HG03045 (cell line): ENCODE measurements around the gene GPR101.
A peak's percentile ranks its signal among the peaks of the same experiment; 100 is the strongest.

Source experiments
- ATAC-seq: cut with Tn5 transposase; IDR thresholded peaks from one replicate; pipeline ENCODE4 v1.9.1; 2021; ENCODE audit warnings: mild to moderate bottlenecking, moderate library complexity; ENCODE audit not compliant: unreplicated experiment

GPR101 gene, protein sequence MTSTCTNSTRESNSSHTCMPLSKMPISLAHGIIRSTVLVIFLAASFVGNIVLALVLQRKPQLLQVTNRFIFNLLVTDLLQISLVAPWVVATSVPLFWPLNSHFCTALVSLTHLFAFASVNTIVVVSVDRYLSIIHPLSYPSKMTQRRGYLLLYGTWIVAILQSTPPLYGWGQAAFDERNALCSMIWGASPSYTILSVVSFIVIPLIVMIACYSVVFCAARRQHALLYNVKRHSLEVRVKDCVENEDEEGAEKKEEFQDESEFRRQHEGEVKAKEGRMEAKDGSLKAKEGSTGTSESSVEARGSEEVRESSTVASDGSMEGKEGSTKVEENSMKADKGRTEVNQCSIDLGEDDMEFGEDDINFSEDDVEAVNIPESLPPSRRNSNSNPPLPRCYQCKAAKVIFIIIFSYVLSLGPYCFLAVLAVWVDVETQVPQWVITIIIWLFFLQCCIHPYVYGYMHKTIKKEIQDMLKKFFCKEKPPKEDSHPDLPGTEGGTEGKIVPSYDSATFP

DNA sequence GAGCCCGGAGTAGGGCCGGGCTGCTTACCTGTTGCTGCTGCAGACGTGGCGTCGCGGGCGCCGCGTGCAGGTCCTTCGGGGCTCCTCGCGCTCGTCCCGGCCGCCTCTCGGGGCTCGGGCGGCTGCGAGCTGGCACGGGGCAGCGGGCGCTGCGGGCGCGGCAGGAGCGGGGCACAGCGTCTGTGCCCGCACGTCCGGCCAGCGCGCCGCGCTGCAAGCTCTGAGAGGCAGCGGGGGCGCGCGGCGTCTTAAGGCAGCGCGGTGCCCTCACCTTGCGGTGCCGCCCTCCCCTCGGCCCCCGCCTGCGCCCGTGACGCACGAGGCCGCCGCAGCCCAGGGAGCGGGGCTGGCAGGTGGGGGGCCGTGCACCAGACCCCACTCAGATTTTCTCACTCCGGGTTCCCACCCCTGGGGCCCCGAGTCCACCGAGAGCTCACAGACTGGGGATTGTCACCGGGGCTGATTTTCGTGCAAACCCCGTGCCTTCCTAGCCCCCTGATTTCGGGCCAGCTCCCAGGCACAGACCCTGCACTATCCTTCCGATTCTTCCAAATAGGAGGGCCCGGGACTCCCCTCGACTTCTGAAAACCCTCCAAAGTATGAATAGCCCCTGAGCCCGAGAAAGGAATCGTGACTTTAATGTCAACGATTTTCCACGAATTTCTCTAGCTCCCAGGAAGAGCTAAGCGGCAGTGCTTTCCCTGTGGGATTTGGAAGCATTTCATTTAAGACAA is at the start of gene GPR101:
TSS of gene GPR101 (minus strand) at position 222 of the 734 bp plus-strand sequence. CDS start 2,321 bp downstream, outside the sequence.
- ATAC-seq = no peak

DNA sequence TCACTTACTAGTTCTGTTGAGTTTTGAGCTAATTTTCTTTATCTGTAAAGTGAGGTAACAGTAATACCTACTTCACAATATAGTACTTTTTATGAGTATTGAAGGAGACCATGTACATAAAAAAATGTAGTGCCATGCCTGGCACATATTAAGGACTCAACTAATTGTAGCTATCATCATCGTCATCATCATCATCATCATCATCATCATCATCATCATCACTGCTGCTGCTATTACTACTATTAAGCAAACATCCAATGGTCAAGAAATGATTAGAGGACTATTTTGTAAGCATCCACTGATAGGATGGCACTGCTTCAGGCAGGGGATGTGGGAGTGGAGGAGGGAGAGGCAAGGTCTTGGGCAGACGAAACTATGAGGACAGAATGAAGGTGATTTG is 47.4 kb upstream of the GPR101 start:
- ATAC-seq = no peak

DNA sequence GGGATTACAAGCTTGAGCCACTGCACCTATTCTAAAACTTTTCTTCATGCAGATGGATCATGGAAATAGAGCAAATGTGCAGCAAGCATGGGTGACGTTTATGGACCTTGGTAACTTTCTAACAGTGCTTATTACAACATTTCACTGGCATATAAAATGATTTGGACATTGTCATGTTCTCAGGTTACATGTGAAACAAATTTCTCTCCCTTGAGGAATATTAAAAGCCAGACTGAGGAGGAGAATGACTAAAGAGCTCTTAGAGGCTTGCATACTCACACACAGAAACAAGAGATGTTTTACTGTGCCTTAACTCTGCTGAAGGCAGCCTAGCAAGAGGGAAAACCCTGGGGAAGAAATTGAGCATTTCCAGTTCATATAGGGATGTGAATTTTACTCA is 38.6 kb upstream of the GPR101 start:
- ATAC-seq = no peak

DNA sequence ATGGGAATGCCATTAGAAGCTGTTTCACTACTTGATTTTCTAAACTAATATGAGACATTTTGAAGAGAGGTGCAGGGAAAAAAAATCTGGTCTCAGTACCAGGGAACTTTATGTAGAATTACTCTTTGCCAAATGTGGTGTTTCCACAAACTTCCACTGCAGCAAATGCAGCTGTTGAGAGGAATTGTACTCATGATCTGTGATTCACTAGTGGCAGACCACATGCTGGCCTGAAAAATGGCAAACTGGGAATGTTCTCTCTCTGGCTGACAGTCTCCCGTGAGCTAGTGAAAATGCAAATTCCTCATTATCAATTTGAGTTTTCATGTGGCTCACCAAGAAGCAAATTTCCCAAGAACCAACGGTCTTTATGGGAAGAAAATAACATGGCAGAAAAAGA is 37.8 kb upstream of the GPR101 start:
- ATAC-seq = no peak

DNA sequence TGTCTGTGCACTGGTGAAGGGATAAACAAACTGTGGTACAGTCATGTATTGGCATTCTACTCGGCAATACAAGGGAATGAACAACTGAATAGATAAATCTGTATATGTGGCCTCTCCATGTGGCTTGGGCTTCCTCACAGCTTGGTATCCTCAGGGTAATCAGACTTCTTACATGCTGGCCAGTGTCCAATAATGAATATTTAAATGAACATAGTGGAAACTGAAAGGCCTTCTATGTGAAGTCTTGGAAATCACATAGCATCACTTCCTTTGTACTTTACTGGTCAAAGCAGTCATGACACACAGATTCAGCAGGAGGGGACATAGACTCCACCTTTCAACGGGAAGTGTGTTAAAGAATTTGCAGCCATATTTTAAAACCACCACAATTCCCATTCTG is 33.4 kb upstream of the GPR101 start:
- ATAC-seq = no peak

DNA sequence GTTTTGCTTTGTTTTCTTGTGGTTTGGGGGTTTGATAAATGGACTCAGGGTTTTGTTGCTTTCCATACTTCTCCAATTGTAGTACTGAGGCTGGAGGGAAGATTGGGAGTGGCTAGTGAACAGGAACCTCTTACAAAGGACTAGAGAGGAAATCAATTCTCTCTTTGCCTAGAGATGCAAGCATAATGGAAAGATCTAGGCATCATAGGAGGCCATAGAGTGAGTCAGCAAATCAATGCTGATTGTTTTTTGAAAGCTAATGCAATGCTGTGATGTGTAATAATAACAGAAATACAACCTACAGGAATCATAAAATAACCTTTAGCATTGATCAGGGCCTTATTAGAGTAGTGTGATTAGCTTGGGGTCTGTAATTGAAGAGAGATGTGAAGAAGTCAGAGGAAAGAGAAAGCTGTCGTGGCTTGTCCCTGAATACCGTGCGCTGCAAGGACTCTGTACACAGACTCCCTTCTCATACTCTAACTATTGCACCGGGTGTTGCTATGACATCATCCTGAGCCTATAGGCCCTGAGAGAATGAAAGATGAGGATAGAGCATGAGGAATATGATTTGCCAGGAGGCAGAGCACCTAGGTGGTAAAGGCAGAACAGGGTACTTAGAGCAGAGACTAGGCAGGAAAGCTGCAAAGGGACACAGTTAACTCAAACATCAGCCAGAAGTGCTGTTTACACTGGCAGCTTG is 29.3 kb upstream of the GPR101 start:
- no peak for ATAC-seq

DNA sequence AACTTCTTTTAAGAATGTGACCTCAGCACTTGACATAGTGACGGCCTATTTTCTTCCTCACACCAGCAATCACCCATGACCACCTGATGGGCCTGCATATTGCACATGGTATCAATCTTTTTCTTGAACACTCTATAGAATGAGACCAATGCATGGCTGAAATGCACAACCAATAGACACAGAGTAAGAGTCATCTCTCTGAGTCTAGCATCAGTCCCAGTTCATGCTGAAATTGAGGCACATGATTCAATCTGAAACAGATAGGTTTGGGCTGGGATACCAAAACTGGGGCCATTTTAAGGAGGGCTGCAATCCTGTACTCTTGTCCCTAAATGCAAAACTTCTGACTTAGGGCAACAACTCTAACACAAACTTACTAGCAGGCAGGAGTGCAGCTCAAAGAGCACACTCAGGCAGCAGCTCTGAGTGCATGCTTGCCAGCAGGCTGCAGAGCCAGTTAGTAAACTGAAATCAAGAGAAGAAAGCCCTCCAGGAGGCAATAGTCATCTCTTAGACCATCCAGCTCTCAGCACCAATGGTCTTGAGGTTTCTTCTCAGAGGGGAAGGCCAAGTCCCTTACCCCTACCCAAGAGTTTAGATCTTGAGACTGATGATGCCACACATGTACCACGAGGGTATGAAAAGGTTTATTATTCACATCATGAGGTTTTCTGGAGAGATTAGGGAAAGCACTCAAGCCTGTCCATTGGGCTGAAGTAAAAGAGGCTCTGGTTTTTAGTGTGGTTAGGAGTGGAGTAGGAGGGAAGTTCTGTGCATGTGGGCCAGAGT is 24.7 kb upstream of the GPR101 start:
- no peak for ATAC-seq

DNA sequence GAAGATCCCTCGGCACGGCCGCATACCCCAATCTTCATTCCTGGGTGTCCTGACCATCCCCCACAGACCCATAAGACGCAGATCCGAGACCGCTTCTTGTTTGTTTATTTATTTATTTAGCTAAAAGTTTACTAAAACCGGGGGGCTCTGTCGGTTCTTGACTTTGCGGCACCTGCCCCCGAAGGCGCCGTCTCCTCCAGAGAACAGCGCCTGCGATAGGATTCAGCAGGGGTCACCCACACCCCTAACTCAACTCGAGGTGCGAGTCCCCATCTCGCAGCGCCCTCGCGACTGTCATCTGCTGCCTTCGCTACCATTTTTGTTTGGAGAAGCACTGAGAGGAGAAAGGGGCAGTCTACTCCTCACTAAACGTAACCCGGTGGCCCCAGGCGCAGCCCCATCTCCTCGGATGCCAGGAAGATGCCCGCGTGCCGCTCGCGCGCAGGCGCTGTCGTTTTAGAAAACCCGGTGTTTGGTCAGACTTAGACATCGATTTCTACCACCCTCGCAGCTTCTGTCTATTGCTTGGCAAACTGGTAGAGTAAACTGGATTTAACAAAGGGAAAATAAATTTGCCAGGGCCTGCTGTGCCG is 18.9 kb upstream of the GPR101 start:
- ATAC-seq = peak; percentile 27

DNA sequence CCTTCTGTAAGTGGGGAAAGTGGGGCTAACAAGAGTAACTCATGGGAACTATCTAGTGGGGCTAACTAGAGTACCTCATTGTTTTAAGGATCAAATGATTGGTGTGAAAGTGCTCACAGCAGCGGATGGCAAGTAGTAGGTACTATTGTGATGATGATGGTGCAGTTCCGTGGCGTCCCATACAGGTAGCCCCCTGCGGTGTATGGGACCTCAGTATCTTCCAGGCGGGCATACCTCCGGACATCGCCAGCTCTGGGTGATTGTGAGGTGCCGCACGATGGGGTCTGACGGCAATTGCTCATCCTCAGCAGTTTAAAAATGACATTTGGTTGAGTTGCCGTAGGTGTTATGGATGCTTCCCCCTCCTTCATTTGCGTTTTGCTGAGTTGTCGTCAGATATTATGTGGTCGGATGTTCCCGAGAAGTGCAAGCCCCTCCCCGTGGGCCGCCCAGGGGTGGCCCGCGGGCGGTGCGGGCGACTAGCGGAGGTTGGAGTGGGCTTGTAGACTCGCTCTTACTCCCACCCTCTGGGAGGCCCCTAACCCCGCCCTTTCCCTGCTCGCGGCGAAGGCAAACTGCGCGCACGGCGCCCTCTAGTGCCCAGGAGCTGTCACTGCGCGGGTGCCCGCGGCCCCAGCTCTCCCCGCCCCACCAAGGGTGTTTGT is 18.3 kb upstream of the GPR101 start:
- peak; percentile 99 for ATAC-seq

DNA sequence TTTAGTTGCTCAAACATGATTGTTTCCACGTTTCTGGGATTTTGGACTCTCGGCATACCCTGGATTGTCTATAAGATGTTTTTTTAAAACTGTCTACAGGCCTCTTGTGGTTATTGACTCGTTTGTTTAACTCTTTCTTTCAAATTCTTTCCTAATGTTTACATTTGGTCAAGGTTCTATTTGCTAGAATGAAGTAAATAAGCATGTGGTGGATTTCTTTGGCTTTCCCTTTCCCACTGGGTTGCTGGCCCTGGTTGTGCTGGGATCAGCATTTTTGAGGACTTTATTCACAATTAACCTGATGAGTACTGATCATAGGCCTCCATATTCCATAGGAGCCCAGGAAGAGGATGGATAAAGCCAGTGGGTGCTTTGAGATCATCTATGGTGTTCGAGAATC is 11.1 kb upstream of the GPR101 start:
- no peak for ATAC-seq

DNA sequence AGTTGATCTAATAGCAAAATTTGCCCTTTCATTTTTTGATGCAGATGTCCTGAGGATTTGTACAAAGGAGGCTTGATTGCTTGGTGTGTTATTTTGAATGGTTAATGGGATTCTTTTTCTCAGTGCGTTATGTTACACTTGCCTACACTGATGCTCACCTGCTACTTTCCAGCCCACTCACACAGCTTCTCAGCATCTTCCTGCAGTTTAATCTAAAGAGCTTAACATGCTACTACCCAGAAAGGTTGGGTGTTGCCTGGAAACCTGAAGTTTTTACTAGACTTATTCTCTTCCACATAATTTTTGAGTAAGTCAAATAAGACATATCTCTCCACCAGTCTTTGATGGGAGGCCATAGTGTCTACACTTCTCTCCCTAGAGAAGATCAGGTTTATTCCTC is 9.9 kb upstream of the GPR101 start:
- no peak for ATAC-seq

DNA sequence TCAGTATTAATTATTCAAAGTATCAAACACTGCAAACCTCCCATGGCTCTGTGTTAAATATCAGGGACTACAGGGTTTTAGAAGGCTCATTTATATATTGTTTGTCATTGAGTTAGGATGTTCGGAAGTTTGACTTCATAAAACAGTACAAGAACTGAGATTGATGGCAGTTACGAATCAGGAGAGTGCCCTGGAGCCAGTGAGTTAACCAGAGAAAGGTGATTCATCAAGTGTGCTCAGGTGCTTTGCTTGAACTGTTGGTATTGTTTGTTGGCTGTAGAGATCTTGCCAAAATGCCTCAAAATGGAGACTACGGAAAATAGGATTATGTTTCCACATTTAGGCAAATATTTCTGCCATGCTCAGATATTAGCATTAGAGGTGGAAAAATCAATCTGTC is 7.5 kb upstream of the GPR101 start:
- ATAC-seq = no peak

DNA sequence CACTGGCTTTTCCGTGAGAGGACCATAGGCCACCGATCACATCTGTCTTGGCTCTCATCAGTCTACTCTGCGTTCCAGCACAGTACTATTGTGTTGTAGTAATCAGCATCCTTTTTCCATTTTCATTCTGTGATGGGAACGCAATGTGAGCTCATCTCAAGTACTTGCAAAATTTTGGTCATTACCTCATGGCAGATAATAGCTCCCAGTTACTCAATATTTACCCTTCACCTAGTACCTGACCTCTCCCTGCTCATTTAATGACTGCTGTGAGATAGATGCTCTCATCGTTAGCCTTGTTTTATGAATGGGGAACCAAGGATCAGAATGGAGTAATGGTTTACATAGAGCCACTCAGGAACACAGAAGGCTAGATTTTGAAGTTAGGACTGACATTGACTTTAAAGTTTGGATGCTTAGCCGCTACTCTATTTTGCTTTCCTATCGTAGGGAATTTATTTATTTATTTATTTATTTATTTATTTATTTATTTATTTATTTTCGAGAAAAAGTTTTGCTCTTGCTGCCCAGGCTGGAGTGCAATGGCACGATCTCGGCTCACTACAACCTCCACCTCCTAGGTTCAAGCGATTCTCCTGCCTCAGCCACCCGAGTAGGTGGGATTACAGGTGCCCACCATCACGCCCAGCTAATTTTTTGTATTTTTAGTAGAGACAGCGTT is 6.5 kb upstream of the GPR101 start:
- ATAC-seq = no peak

DNA sequence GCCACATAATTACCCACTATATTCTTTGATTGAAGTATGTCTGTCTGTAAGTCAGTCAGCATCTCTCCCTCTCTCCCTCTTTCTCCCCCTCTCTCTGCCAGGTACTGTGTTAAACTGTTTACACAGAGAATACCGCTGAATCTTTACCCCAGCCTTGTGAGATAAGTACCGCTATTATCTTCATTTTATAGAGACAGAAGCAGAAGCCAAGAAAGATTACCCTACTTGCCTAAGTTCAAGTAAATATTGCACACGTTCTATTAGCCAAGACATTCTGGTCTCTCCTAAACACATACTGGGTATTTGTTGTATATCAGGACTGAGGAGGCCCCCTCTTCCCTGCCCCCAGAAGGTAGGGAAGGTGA is 695 bp upstream of the GPR101 start:
- ATAC-seq = no peak

DNA sequence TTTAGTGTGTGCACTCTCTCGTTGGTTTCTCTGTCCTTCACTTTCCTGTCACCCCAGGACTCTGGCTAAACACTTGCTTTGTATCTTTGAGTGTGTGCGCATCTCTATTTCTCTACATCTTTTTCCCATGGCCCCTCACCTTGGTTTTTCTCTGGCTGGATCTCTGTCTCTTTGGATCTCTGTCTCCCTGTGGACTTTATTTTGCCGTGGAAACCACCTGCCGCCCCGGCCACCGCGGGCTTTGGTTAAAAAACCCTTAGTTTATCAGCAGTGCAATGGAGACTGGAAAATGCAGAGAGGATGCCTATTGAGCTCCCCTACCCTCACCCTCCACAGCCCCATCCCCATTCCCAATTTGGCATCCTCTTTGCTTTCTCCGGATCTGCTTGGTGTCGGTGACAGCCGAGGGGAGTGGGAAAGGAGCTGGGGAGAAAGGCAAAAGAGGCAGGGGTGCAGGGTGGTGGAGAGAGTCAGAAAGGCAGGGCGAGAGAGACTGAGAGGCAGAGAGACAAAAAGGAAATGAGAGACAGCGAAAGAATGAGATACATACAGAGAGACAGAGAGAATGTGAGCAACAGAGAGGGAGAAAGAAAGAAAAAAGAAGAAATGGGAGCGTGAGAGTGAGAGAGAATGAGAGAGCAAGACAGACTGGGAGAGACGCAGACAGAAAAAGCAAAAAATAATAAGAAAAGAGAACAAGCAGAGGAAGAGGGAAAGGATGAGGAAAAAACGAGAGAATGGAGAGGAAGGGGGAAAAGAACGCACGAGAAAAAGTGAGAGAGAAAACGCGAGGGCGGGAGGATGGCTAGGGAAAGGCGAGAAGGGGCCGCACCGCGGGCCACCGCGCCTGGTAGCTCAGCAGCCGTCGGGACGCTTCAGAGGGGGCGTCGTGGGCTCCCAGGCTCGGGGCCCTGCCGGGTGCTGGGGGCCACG is 688 bp downstream of the GPR101 start:
- ATAC-seq = no peak

DNA sequence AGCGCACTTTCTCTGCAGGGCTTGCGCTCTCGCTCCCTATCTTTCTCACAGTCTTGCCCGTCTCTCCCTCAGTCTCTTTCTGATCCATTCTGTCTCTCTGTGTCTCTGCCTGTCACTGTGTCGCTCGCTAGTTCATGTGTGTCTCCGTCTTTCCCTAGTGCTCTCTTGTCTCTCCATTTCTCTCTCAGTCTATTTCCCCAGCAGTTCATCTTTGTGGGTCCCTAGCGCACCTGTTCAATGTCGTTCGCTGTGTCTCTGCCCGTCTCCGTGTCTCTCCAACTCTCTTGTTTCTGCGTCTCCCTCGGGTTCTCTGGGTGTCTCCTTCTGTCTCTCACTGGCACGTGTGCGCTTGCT is 1.5 kb downstream of the GPR101 start:
- no peak for ATAC-seq

DNA sequence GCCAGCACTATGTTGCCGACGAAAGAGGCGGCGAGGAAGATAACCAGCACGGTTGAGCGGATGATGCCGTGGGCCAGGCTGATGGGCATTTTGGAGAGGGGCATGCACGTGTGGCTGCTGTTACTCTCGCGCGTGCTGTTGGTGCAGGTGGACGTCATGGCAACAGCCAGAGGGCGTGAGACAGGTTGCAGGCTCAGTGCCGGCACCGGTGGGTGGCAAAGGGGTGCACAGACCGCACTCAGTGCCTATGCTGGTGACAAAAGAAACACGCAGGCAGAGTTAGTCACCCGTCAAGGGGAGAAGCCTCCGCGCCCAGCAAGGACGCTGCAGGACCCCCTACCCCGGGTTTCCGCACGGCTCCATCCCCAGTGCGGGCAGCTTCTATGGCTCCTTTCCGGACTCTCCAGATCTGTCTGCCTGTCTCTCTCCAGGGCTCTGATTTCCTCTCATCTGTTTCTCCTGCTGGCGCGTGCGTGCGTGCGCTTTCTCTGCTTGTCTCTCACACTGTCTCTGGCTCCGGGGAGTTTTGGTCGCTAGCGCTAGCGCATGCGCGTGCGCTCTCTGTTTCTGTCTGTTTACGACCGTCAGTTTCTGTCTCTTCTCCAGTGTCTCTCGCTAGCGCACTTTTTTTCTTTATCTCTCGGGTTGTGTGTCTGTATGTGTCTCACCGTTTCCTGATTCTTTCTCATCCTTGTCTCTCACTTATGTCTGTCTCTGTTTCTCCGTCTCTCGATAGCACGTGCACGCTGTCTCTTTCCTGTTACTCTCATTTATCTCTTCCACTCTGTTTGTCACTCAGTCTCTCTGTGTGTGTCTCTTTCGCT is 2.1 kb downstream of the GPR101 start:
- peak; percentile 82 for ATAC-seq
